ENCODE results near the gene UBE2D2. TPM values are rescaled to one million over a fixed set of nuclear protein-coding genes. Genes with fewer than 3 reads are reported as not detected.

The UBE2D2 gene
- total and polyA plus RNA-seq, 2 of the 4 experiments (the other 2 are of a cell fraction) = 26.9 to 35.7 TPM

DNA sequence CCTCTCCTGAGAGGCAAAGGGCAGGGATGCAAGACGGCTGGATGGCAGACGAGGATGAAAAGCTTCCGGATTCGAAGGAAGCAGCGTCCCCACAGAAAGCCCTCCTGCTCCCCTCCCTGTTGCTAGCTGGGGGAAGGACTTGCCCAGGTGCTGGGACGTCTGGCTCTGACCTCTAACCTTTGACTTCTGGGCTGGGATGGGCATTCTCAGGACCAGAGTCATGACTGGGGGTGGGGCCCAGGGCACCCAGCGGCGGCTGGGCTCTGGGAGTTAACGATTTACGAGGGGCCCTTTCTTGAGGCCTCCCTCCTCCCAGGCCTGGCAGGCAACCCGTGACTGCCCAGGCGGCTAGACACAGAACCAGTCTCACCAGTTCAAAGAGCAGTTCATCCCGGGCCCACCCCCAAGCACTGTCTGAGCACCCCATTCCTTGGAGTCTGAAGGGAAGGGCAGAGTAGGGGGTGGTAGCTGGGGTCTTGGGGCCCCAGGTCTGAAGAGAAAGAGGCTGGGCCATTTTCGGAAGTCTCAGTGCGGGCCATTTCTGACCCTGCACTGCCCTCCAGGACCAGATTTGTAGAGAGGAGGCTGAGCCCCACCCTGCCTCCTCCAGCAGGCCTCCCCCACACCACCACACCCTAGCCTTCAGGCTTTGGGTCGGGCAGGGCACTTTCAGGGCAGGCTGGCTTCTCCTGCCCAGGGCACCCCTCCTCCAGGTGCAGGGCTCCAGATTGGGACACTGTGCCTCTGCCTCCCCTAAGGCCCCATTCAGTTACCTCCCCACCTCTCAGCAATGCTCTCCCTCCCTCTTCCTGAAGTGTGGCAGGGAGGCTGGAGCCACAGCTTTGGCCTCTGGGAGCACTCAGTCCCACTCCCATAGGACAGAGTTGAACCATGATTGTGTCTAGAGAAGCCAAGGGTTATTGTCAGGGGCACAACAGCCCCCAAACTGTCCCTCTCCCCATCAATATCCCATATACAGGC lies 82.0 kb downstream of the UBE2D2 start:
- 63% methylated on average over 7 of the region's 16 CpGs; no CpG with 5 or more reads in 1 of the 2 experiments for WGBS, 2 experiments (ENCODE audit: extremely low coverage in 2 of 2, insufficient read length in 1 of 2)
- dilution Hi-C loops (cut with HindIII; ENCODE audit: low sequenced_read_pairs, unreplicated experiment) = loop anchor here (25.0 kb wide), 1 partner anchor 119 kb away; no protein-coding TSS in a partner anchor
- intact Hi-C loops (cut with micrococcal nuclease) = no loop called here
- peaks cover 5% of the 10 kb centered on the region; the same call in 1 of the 2 replicates for H3K9me1 ChIP-seq (ENCODE audit: insufficient read depth, low read length)
- H2AK9ac ChIP-seq (replicated peaks; ENCODE audit: low read depth, low read length, poor library complexity) = no peak overlapping the region
- H4K8ac ChIP-seq (ENCODE audit: low read depth in 2 of 2, low read length in 2 of 2) = no peak overlapping the region
- no peak overlapping the region for H4K91ac ChIP-seq (ENCODE audit: insufficient read depth, low read depth, low read length)
- H2AK5ac ChIP-seq (ENCODE audit: low read depth, low read length) = peak overlapping the region; percentile 20; the same call in 1 of the 2 replicates
- no peak overlapping the region for H2BK15ac ChIP-seq (ENCODE audit: low read depth, low read length)
- no peak overlapping the region for H3K27ac ChIP-seq (ENCODE audit: insufficient read depth, low read length)
- H3K18ac ChIP-seq (ENCODE audit: low read depth, low read length) = no peak overlapping the region
- H3K4me1 ChIP-seq (ENCODE audit: control insufficient read depth, insufficient read depth, low read length) = peaks cover 4% of the 10 kb centered on the region
- H3K4ac ChIP-seq (ENCODE audit: low read depth, low read length) = no peak overlapping the region
- no peak overlapping the region for H3K23ac ChIP-seq (ENCODE audit: low read depth, low read length)
- ChIA-PET CTCF (no interaction called here), POLR2A (ENCODE audit: unreplicated experiment) (interaction anchor here (0.8 kb wide), 1 partner anchor 17 kb away, joined by 3 read pairs; no protein-coding TSS in a partner anchor)
- no peak for ATAC-seq (ENCODE audit: low read depth)
- no peak overlapping the region for H2BK5ac ChIP-seq (ENCODE audit: low read depth, low read length, poor library complexity, severe bottlenecking)
- no peak overlapping the region for H3K4me2 ChIP-seq (ENCODE audit: low read depth, low read length)
- H2BK20ac ChIP-seq (ENCODE audit: low read depth, low read length) = no peak overlapping the region
- no peaks in the 10 kb centered on the region for H3K36me3 ChIP-seq (ENCODE audit: control insufficient read depth, insufficient read depth, low read length)
- no peak overlapping the region for H2AFZ ChIP-seq (replicated peaks; ENCODE audit: low read length, poor library complexity)
- no peak overlapping the region for H2BK120ac ChIP-seq (ENCODE audit: low read depth, low read length)
- no TSS peak for BruUV-seq (replicated peaks)
- no peak overlapping the region for H3K9ac ChIP-seq (ENCODE audit: low read depth, low read length)
- no peaks in the 10 kb centered on the region for H3K9me3 ChIP-seq (ENCODE audit: control insufficient read depth, insufficient read depth, low read length)
- TF ChIP-seq FOS (IDR thresholded peaks at IDR 0.05; ENCODE audit: low read depth, low read length) (no peak), CEBPB (IDR thresholded peaks at IDR 0.05; ENCODE audit: low read depth, low read length) (no peak), POLR2A (IDR thresholded peaks at IDR 0.05; ENCODE audit: low read depth, low read length) (no peak), MAZ (IDR thresholded peaks at IDR 0.05; ENCODE audit: borderline replicate concordance, low read depth, low read length) (no peak), NFE2L2 (IDR thresholded peaks at IDR 0.05; ENCODE audit: low read depth, low read length) (no peak), BHLHE40 (IDR thresholded peaks at IDR 0.05; ENCODE audit: low read depth, low read length) (no peak), CHD1 (IDR thresholded peaks at IDR 0.05; ENCODE audit: low read depth, low read length) (no peak), USF2 (IDR thresholded peaks at IDR 0.05; ENCODE audit: low read depth, low read length) (no peak)
- TF ChIP-seq, protein P1, sequence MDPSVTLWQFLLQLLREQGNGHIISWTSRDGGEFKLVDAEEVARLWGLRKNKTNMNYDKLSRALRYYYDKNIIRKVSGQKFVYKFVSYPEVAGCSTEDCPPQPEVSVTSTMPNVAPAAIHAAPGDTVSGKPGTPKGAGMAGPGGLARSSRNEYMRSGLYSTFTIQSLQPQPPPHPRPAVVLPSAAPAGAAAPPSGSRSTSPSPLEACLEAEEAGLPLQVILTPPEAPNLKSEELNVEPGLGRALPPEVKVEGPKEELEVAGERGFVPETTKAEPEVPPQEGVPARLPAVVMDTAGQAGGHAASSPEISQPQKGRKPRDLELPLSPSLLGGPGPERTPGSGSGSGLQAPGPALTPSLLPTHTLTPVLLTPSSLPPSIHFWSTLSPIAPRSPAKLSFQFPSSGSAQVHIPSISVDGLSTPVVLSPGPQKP (IDR thresholded peaks at IDR 0.05; ENCODE audit: borderline replicate concordance, low read depth, low read length) = no peak
- H3K4me3 ChIP-seq (ENCODE audit: insufficient read depth, low read depth, low read length) = no peak overlapping the region
- no peak overlapping the region for H3K56ac ChIP-seq (ENCODE audit: extremely low read depth, insufficient read depth, low read length)
- H3K27me3 ChIP-seq (ENCODE audit: control insufficient read depth, insufficient read depth, low read length) = peaks cover 4% of the 10 kb centered on the region; the same call in 1 of the 2 replicates
- peaks cover 0 to 4% of the 10 kb centered on the region in 2 experiments; a peak in 1 of 4 replicates for H3K79me1 ChIP-seq (ENCODE audit: low read depth in 1 of 2, low read length in 2 of 2)
- H3K14ac ChIP-seq (replicated peaks; ENCODE audit: low read depth, low read length) = no peak overlapping the region
- no peaks in the 10 kb centered on the region for H4K20me1 ChIP-seq (ENCODE audit: insufficient read depth, low read length)
- no peak overlapping the region for H4K5ac ChIP-seq (ENCODE audit: low read depth, low read length)
- DNase-seq = no peak
- in situ Hi-C loops (cut with MboI; ENCODE audit: low sequenced_read_pairs) = loop anchor here (25.0 kb wide), 1 partner anchor 469 kb away; the partner anchor contains the start of gene PURA
